DND-41 (cell line): Measurements from ENCODE around the gene DAAM2.

Experiments
- ATAC-seq: fragments of 200-7000 bp; cut with Tn5 transposase; 3 replicates; pipeline ENCODE4 v1.9.1; 2021; ENCODE audit warnings: low read depth; ENCODE audit not compliant: insufficient read depth
- DNase-seq: peaks from one replicate; pipeline ENCODE4 v3.0.0-alpha.2; 2020
- H2AFZ ChIP-seq: 2 replicates; pipeline ENCODE4 v1.6.0; 2012; ENCODE audit warnings: low read depth, low read length
- H3K27ac ChIP-seq: 2 replicates; pipeline ENCODE4 v1.5.1; 2012; ENCODE audit warnings: low read length, inconsistent platforms
- H3K27me3 ChIP-seq: fragments of 200-600 bp; sonication (generic); 2 replicates; pipeline ENCODE4 v1.6.0; 2012; ENCODE audit warnings: low read length, mild to moderate bottlenecking, inconsistent platforms; ENCODE audit not compliant: insufficient read depth, poor library complexity
- H3K36me3 ChIP-seq: 2 replicates; pipeline ENCODE4 v1.5.1; 2012; ENCODE audit warnings: low read length, inconsistent platforms; ENCODE audit not compliant: insufficient read depth
- H3K4me1 ChIP-seq: 2 replicates; pipeline ENCODE4 v1.5.1; 2012; ENCODE audit warnings: mild to moderate bottlenecking, low read length; ENCODE audit not compliant: insufficient read depth
- H3K4me2 ChIP-seq: 2 replicates; pipeline ENCODE4 v1.6.0; 2012; ENCODE audit warnings: mild to moderate bottlenecking, moderate library complexity, low read length, inconsistent platforms; ENCODE audit not compliant: insufficient read depth
- H3K4me3 ChIP-seq, 2 experiments: fragments of 200-600 bp in 1 of 2; shearing (Covaris generic) in 1 of 2; 2 replicates each; pipeline ENCODE4 v1.5.1; 2012 to 2016; ENCODE audit warnings: inconsistent platforms in 2 of 2, low read length in 2 of 2, mild to moderate bottlenecking in 2 of 2, low read depth in 1 of 2, moderate library complexity in 1 of 2
- H3K79me2 ChIP-seq: 2 replicates; pipeline ENCODE4 v1.6.0; 2012; ENCODE audit warnings: low read length, inconsistent platforms; ENCODE audit not compliant: insufficient read depth
- H3K9ac ChIP-seq: 2 replicates; pipeline ENCODE4 v1.6.0; 2012; ENCODE audit warnings: low read depth, mild to moderate bottlenecking, inconsistent platforms, low read length, moderate library complexity
- H3K9me3 ChIP-seq: 2 replicates; pipeline ENCODE4 v1.5.1; 2012; ENCODE audit warnings: low read length, moderate library complexity, mild to moderate bottlenecking, inconsistent platforms; ENCODE audit not compliant: insufficient read depth, severe bottlenecking
- H4K20me1 ChIP-seq: 2 replicates; pipeline ENCODE4 v1.6.0; 2012; ENCODE audit warnings: low read length; ENCODE audit not compliant: insufficient read depth
- EZH2 ChIP-seq: IDR thresholded peaks from 3 replicates; pipeline ENCODE4 v1.6.1; 2012; ENCODE audit warnings: borderline replicate concordance, low read depth, mild to moderate bottlenecking, moderate library complexity, low read length, inconsistent platforms; ENCODE audit not compliant: severe bottlenecking
- TF ChIP-seq, protein P1 (sequence below): IDR thresholded peaks from 2 replicates; pipeline ENCODE4 v1.5.1; 2012; ENCODE audit warnings: borderline replicate concordance, low read length, moderate library complexity, mild to moderate bottlenecking; ENCODE audit not compliant: poor library complexity, severe bottlenecking; ENCODE audit errors: extremely low read depth

Gene DAAM2

DNA sequence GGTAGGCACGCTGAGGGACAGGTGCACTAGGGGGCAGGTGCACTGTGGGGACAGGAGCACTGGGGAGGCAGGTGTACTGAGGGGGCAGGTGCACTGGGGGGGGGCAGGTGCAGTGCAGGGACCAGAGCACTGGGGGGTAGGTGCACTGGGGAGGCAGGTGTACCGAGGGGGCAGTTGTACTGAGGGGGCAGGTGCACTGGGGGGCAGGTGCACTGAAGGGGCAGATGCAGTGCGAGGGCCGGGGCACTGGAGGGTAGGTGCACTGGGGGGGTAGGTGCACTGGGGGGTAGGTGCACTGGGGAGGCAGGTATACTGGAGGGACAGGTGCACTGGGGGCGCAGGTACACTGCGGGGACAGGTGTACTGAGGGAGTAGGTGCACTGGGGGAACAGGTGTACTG is 39.5 kb downstream of the DAAM2 start:
- Histone ChIP-seq H3K4me1 (no peaks in the 10 kb centered on the region), H3K9me3 (no peaks in the 10 kb centered on the region), H3K4me2 (no peak overlapping the region), H3K9ac (no peak overlapping the region), H3K27ac (no peak overlapping the region), H3K4me3 (no peak overlapping the region), H3K27me3 (no peaks in the 10 kb centered on the region), H3K79me2 (no peaks in the 10 kb centered on the region), H3K36me3 (no peaks in the 10 kb centered on the region), H2AFZ (no peak overlapping the region), H4K20me1 (no peaks in the 10 kb centered on the region)
- ATAC-seq (no peak), DNase-seq (no peak)
- TF ChIP-seq, protein P1, sequence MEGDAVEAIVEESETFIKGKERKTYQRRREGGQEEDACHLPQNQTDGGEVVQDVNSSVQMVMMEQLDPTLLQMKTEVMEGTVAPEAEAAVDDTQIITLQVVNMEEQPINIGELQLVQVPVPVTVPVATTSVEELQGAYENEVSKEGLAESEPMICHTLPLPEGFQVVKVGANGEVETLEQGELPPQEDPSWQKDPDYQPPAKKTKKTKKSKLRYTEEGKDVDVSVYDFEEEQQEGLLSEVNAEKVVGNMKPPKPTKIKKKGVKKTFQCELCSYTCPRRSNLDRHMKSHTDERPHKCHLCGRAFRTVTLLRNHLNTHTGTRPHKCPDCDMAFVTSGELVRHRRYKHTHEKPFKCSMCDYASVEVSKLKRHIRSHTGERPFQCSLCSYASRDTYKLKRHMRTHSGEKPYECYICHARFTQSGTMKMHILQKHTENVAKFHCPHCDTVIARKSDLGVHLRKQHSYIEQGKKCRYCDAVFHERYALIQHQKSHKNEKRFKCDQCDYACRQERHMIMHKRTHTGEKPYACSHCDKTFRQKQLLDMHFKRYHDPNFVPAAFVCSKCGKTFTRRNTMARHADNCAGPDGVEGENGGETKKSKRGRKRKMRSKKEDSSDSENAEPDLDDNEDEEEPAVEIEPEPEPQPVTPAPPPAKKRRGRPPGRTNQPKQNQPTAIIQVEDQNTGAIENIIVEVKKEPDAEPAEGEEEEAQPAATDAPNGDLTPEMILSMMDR, result no peak
- no peak for TF ChIP-seq EZH2

DNA sequence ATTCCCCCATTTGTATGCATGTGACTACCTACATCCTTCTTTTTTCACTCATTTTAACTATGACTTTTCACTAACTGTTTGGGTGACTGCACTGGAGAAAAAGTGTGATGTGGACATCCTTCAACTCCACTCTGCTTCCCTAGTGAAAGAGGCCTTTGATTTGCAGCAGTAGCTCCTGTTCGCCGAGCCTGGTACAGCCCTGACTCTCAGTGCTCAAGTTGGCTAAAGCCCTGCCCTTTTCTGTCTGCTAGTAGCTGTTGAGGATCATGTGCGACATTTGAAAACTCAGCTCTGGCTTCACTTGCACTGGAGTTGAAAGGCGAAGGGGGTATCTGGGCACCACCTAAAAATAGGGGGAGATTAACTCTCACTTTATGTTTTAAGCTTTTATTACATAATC is 42.1 kb downstream of the DAAM2 start:
- ATAC-seq, result no peak
- no peak for DNase-seq
- H3K27me3 ChIP-seq, result no peaks in the 10 kb centered on the region
- H3K79me2 ChIP-seq, result no peaks in the 10 kb centered on the region
- no peaks in the 10 kb centered on the region for H4K20me1 ChIP-seq
- no peaks in the 10 kb centered on the region for H3K9me3 ChIP-seq
- H2AFZ ChIP-seq, result no peak overlapping the region
- no peaks in the 10 kb centered on the region for H3K36me3 ChIP-seq
- H3K4me2 ChIP-seq, result no peak overlapping the region
- no peak for TF ChIP-seq EZH2
- TF ChIP-seq, protein P1, result no peak
- no peaks in the 10 kb centered on the region for H3K4me1 ChIP-seq
- no peak overlapping the region for H3K4me3 ChIP-seq
- H3K9ac ChIP-seq, result no peak overlapping the region
- no peak overlapping the region for H3K27ac ChIP-seq

DNA sequence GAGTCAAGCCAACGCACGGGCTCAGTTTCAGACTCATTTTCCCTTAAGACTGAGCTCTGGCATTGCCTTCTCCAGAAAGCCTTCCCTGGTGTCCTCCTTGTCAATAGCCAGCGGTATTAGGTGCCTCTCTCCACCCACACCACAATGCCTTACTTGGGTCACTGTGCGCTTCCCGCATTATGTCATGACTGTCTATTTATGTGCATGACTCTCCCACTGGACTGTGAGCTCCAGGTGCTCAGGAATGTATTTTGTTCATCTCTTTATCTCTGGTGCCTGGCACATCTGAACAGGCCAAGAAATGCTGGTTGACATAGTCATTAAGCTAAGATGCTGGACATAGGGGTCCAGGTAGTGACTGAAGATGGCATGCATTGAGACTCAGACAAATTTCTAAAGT is 42.7 kb downstream of the DAAM2 start:
- DNase-seq, result no peak
- Histone ChIP-seq H3K4me2 (no peak overlapping the region), H3K79me2 (no peaks in the 10 kb centered on the region), H3K4me3 (no peak overlapping the region), H3K9ac (no peak overlapping the region), H3K4me1 (no peaks in the 10 kb centered on the region), H3K9me3 (no peaks in the 10 kb centered on the region), H3K36me3 (no peaks in the 10 kb centered on the region), H3K27ac (no peak overlapping the region), H4K20me1 (no peaks in the 10 kb centered on the region), H3K27me3 (no peaks in the 10 kb centered on the region), H2AFZ (no peak overlapping the region)
- TF ChIP-seq EZH2, result no peak
- TF ChIP-seq, protein P1, result no peak
- no peak for ATAC-seq

DNA sequence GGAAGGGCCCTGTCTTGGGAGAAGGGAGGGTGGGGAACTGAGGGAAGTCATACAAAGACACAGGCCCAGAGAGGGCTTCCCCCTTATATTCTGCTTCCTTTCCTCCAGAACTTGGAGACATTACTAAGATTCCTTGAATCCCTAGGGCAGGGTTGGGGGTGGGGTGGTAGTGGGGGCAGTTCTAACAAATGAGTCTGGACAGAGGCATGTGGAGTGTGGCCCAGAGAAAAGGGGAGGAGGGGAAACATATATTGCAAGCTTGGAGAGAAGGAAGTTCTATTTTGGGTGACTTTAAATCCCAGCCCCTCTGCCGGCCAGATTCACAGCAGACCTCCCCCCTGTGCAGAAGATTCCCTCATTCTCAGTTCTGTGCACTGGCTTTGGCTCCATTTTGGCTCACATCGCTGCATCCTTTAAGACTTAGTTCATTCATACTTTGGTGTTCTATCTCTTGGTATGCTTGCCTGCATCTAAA is 43.7 kb downstream of the DAAM2 start:
- ATAC-seq, result no peak
- no peak overlapping the region for H2AFZ ChIP-seq
- H3K36me3 ChIP-seq, result no peaks in the 10 kb centered on the region
- H3K4me3 ChIP-seq, result no peak overlapping the region
- H3K79me2 ChIP-seq, result no peaks in the 10 kb centered on the region
- no peaks in the 10 kb centered on the region for H3K27me3 ChIP-seq
- DNase-seq, result no peak
- no peak overlapping the region for H3K4me2 ChIP-seq
- H3K9me3 ChIP-seq, result no peaks in the 10 kb centered on the region
- no peaks in the 10 kb centered on the region for H4K20me1 ChIP-seq
- no peak overlapping the region for H3K27ac ChIP-seq
- no peaks in the 10 kb centered on the region for H3K4me1 ChIP-seq
- TF ChIP-seq, protein P1, result no peak
- TF ChIP-seq EZH2, result no peak
- H3K9ac ChIP-seq, result no peak overlapping the region
